NCI-H774 (cell line): ENCODE measurements around the gene AKNAD1.
"Not testable (repeated sequence)": the region's sequence is repeated elsewhere in the genome, so short reads cannot be mapped to it uniquely, and the experiment has no call there.

Experiments used
- DNase-seq: peaks from one replicate; lab custom pipeline; 2025; lab: John Stamatoyannopoulos, UW

Gene AKNAD1, protein sequence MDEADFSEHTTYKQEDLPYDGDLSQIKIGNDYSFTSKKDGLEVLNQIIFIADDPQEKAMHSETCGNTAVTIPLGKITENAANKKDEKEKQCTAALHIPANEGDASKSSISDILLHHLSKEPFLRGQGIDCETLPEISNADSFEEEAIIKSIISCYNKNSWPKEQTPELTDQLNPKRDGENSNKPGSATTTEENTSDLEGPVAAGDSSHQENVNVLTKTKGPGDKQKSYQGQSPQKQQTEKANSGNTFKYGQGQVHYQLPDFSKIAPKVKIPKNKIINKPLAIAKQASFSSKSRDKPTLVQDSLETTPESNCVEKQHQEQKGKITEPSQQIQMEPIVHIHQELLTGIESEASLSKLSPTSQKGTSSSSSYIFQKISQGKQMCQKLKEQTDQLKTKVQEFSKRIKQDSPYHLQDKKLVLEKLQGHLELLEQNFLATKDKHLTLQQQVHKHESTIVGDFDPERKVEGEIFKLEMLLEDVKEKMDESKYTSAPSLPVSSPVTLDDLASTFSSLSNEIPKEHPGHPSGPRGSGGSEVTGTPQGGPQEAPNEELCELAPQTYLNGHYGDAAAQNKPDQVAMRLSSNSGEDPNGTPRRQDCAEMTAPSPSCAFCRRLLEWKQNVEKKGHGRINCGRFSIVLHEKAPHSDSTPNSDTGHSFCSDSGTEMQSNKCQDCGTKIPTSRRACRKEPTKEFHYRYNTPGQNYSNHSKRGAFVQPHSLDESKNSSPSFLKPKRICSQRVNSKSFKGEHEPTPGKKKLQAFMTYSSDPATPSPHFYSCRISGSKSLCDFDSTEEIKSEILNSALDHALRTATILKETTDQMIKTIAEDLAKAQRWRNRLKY

DNA sequence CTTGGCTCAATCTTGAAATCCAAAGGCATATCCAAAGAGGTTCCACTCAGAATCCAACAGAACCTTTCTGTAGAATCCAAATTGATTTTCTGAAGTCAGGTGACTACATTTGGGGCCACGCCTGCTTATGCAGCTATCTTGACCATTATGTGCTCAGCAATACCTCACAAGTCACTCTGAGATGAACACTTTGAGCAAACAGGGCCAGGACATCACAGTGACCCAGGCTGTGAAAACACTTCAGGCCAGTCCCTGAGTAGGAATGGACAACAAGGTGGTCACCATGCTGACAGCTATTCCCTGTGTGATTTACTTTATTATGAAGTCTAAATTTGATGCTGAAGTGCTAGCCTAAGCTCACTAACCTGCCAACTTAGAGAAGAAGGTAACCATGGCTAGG is at the start of gene AKNAD1:
AKNAD1 (minus strand) TSS at position 101 of the 400 bp plus-strand sequence. CDS start 4,430 bp downstream, outside the sequence.
- no peak for DNase-seq

DNA sequence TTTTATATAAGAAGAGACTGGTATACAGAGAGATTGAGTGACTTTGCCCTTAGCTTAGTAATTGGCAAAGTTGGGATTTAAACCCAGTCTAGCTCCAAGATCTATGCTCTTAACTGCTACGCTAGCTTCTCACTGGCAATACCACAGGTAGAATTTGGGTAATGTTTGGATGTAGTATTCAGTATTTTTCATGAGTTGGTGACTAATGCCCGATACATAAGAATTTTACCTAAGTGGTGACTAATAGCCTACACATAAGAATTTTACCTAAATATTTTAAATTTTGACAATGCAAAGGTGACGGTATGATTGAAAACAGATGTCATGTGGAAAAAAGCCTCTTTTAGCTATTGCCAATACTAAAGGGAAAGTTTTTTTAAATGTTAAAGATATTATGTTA is 44.2 kb upstream of the AKNAD1 start:
- DNase-seq: no peak

DNA sequence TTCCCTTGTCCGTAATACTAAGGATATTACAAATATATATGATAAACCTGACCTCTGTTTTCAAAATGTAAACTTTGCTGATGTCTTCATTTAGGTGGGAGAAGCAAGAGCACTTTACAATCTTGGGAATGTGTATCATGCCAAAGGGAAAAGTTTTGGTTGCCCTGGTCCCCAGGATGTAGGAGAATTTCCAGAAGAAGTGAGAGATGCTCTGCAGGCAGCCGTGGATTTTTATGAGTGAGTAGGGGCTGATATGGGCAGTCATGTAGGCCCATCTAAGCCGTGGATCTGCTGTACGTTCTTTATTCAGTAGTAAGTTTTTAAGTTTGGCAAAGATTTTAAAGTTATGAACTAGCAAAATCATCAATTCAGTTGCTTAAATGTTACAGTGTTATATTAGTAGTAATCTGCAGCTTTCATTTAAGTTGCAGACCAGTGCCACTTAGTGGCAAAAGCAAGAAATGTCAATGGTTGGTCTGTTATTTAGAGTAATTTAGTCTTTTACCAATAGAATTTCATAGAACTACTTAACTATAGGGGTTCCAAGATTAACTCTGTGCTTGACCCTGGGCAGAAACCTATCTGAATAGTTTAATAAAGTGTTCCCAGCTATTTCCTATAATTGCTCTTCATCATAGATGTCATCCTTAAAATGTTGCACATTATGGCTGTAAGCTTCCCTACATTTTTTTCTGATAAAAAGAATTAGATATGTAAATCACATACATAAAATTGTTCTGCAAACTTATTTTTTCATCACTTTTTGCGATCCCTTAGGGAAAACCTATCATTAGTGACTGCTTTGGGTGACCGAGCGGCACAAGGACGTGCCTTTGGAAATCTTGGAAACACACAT is 41.2 kb upstream of the AKNAD1 start:
- peak; percentile 32 for DNase-seq

DNA sequence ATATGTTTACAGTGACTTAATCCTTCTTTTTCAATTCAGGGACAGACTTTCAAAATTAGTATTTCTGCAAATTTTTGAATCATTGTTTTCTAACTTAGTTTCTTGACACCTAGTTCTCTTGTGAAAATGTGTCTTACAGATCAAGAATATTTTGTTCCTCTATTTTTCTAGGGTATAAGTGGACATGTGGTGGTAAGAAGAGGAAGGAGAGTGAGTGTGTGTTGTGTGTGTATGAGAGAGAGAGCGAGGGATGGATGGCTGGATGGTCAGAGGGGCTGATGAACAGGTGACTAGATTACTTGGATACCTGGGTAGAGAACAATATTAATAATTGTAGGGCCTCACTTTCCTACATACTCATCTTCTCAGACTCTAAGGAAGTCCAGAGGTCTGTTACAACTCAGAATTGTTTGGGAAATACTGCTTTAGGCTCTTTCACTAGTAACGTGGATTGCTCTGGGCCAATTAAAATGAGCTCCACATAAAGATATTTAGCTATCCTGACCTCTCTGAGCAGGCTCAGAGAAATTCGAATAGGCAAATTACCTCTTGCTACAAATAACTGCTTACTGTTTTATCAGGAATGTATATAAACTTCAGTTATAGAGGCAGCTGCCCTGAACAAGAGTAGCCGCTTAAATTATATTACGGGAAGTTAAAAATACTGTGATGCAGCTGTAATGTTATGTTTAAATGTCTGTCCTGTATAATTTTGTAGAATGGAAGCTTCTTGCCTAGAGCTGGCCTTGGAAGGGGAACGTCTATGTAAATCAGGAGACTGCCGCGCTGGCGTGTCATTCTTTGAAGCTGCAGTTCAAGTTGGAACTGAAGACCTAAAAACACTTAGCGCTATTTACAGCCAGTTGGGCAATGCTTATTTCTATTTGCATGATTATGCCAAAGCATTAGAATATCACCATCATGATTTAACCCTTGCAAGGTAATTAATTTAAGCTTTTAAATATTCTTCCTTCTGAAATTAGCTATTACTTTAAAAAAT is 39.6 kb upstream of the AKNAD1 start:
- DNase-seq: no peak

DNA sequence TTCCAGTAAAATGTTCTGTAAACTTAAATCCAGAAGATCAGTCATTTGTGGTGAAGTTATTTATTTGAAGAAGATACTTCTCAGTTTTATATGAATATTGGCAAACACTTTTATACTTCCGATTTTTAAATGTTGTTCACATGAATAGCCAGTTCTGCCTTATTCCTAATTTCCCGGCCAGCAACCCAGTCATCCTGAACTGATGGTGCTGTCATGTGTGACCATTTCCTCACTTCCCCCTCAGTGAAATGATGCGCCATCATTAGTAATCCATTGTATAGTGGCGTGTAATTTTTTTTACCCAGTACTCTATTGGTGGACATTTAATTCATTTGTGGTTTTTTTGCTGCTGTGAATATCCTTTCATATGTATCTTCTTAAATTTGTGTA is 36.2 kb upstream of the AKNAD1 start:
- DNase-seq: no peak

DNA sequence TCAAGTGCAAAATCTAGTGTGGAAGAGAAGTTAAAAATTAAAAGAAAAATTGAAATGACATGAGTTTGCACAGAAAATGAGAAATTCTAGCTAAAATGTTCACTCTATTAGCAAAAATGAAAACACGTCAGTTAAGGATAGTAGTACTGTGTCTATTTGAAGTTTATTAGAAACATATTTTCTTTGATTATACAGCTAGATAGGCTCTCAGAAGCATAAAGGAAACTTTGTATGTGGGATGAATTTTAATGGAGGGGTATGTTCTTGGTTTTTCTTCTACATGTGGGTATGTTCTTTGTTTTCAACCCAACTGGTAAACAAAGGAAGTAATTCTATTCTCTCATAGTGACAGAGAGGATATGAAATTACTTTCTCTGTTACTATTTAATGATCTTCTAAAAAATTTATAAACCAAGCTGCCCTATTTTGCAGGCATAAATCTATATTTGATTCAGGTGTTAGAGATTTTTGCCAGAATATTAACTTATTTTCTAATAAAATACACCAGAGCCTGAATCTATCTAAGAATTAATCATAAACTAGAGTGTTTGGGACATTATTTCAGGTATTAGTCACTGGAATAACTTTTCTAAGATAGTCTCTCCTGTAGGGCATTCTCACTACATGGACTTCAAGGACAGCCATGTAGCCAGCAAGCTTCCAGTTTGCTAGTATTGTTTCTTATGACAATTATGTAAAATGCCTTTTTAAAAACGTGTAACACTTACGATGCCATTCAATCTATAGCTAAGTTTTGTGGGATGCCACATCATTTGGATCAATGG is 35.7 kb upstream of the AKNAD1 start:
- DNase-seq: no peak

DNA sequence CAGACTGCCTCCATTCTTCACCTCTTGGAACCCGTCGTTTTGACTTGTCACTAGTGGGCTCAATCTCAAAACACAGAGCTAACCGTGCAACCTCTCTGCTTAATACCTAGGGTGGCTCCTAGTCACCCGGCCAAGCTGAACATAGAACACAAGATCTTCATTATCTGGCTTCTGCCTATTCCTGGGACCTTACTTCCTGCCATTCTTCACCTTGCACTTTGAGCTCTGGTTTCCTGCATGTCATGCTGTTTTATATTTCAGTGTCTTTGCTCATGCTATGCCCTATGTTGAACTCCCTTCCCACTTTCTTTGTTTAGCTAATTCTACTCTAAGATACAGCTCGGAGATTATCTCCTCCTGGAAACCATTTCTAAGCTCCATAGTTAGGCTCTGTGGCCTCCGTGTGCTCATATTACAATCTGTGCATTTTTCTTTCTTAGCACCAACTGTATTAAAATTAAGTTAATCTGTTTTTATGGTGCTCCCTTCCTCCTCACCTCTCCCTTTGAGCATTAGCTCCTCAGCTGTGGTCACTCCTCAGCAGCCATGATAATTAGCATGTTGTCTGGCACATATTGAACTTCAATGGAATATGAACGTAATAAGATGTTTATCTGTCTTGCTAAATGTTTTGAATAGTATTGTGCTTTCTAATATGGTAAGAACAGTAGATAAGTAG is 33.0 kb upstream of the AKNAD1 start:
- no peak for DNase-seq

DNA sequence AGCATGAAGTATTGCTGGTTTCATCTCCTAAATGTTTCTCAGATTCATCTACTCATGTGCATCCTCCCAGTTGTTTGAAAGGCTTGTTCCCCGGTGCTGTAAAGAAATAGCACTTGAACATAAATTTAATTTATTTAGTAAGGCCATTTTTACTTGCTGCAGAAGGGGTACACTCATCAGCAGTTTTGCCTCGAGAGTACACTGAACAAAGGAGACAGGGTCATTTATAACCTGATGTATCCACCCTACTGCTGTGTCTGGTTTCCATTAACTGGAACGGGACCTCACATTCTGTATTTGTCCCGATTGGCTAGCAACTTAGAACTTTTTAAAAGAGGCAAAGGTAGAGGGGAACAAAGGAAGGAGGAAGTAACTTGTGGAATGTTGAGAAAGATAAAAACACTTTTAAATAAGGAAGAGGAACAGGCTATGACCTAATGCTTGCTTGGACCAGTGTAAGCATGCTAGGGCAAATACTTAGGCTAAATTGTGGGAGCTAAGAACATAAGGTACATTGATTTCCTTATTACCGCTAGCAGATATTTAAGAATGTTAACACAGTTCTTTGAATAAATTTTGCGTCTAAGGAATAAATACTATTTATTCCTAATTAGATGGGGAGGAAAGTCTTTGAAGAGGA is 32.2 kb upstream of the AKNAD1 start:
- not testable (repeated sequence) for DNase-seq

DNA sequence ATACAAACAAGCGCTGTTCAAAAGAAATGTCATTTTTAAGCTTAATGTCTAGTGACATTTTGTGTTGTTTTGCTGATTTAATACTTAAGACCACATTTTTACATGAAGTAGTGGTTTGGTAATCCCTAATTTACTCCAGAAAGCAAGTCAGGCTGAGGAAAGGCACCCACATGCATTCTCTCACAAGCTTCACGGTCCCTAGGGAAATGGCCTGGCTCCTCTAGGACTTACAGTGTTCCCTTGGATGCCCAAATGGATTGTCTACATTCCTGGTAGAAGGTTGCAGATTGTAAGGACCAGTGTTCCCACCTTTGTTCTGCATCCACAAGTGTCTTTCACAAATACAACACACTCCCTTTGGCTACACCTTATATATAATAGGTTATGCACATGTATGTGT is 29.4 kb upstream of the AKNAD1 start:
- DNase-seq: no peak

DNA sequence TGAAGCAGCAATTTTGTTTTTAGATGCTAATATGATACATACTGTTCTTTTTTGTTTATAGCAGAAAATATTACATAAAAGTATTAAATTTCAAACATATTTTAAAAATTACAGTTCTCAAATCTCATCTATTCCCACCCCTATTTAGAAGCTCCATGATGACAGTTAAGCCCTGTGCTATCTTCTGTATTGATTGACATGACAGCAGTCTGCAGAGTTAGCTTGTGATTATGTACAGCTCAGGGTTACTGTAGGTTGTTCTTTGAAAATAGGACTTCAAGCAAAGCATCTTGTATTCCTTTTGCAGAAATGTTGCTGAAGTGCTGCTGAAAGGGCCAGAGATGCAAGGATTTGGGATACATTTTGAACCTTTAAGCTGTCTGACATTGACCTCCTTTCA is 28.1 kb upstream of the AKNAD1 start:
- DNase-seq: no peak

DNA sequence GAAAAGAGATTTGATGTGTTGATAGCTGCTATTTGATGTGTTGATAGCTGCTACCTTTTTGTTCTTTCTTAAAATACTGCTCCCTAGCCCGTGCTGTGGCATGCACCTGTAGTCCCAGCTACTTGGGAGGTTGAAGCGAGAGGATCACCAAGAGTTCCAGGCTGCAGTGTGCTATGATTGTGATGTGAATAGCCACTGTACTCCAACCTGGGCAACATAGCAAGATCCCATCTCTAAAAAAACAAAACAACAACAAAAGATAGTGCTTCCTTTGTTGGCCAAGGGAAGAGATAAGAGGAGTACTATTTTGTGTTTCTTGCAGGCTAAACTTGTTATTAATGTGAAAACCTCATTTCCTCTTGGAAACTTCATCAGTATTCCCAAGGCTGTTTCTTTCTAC is 25.9 kb upstream of the AKNAD1 start:
- DNase-seq: no peak

DNA sequence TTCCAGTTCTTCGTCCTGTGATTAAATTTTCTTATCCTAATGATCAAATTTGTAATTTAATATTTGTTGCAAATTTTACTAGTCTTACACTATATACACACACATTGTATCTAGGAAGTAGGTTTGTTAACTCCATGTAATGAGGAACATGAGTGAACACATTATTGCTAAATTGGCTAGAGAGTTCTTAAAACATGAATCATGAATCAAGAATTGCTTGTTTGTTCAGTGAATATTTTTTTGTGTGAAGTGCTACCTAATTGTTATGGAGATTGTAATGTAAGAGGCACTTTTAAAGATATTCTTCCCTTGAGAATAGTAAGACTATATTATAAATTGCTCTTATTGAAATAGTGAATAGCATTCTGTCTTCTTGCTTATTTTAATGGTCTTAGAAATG is 24.5 kb upstream of the AKNAD1 start:
- DNase-seq: no peak

DNA sequence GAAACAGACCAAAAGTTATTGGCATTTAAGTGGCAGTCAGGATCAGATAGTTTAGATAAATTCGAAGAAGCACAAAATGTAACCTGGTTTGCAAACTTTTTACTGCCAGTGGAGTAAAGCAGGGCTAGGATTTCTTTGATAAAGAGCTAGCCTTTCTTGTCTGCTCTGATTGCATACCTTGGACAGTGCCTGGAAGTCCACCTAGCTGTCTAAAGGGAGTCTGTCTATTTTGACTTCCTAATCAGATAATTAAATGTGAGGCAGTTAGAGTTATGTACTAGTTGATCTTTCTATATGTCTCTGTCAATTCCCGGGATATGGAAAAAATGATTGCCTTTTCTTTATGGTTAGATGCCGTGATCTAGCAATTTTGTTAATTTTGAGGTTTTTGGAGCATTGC is 24.0 kb upstream of the AKNAD1 start:
- no peak for DNase-seq

DNA sequence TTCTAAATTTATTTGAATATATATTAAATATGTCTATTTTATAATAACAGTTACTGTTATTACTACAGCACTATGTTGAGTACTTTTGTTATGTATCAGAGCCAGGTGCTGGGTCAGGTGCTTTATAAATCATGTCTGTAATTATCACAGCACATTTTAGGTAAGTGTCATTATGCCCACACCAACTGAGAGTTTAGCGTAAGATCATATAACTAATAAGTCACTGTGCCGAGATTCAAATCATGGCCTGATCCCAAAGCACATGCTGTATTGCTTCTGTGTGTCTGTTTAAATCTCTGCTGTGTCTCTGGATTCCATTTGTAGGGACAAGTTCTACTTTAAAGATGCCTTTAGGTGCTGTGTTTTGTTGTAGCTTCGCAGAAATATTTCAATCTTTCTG is 21.8 kb upstream of the AKNAD1 start:
- DNase-seq: peak; percentile 12

DNA sequence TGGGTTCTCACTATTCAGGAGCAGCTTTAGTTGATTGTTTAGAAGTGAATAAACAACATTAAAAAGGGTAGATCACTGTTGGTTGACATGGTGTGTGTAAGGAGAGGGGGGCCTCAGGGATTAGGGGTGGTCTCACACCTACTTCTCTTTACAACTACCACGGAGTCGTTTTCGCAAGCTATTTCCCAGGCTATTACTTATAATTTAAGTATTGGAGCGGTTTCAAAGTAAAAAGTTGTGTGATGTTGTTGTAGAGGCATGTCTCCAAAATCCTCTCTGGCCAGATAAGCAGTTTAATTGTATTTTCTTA is 21.2 kb upstream of the AKNAD1 start:
- no peak for DNase-seq

DNA sequence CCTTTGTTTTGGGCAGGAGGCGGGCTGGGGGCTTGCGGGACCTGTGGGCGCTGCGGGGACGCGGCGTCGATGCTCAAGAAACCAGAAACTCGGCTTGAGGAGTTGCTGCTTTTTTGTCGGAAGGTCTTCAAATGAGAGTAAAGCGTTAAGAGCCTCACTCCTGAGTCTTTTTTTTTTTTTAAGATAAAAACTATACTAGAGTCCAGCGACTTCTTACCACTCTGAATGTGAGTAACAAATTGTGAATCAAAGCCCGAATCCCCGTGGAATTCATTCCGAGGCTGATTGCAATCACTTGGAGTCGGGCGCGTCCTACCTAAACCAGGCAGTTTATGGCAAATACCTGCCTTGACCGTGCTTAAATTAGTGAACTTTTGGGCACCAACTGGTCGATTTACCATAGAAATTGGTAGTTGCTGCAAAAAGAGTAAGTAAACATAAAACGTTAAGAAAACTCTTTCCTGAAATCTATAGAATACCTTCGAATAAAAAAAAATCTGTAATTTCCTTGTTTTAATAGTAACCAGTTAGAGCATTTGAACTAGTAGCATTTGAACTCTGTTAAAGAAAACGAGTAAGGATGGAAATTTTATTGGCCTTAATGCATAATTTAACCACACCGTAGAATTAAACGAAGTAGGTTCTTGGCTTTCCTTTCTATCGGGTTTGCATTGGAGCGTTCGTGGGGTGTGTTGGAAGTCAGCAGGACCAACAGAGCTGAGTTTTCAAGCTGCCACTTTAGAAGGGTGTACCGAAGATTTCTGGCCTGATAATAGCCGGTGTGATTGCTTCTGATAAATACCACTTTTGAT is 20.7 kb upstream of the AKNAD1 start:
- no peak for DNase-seq

DNA sequence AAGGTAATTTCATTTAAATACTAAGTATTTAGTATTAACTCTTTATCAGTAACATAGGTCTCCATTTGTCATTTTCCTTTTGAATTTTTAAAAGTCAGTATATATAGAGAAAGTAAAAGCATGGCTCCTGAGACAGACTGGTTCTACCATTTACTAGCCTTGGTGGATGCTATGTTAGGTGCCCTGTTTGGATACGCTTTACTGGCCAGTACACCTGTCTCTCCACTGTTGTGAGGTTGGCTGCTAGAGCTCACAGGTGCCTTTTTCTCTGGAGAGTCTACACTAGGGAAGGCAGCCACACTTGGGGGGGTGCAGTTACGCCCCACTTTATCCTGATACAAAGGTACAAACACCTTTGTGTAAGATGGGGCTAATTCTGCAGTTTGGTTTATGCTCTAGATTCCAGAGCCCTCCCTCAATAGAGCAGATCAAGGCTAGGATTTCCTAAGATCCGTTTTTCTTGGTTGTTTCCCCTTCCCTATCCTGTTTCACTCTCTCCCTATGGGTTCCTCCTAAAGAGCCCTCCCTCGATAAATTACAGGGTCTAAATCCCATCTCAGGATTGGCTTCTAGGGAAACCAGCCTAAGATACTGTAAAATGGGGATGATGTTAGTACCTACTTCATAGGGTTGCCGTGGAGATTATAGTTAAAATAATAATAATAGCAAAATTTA is 14.3 kb upstream of the AKNAD1 start:
- no peak for DNase-seq

DNA sequence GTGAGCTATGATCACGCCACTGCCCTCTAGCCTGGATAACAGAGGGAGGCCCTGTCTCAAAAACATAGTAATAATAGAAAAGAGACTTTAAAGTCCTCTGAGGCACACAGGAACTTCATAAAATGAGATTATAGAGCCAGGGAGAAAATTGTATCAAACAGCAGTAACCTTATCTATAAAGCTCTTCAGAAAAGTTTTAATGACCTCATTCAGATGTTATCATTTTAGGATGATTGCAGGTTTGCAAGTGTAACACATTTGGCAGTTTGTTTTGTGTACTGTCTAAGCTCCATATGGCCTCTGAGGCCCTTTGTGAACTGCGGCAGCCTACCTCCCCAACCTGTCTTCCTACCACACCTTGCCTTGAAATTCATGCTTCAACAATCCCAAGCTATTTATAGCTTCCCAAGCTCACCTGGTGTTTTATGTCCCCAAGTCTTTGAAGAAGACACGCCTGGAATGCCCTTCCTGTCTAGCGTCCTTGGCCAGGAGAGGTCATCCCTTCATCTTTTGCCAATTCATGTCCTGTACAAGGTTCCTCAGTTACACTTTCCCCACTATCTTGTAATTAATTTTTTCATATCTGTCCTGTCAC is 8.5 kb upstream of the AKNAD1 start:
- DNase-seq: no peak
